ACHN (cell line): ENCODE measurements around the gene GPR157.

Experiments used
- DNase-seq: peaks from one replicate; pipeline ENCODE4 v3.0.0-alpha.2; 2015
- in situ Hi-C: cut with HindIII; loops from 2 replicates; pipeline ENCODE4 v1.10.0; 2017; ENCODE audit warnings: low sequenced_read_pairs, low pct_ligation_motif_present, low pct_unique_long_range_greater_than_20kb

Gene GPR157

GRCh38 chr1:9052272-9053049, 76.4 kb downstream of the GPR157 start:
- DNase-seq = no peak
- in situ Hi-C loops = no loop called here

GRCh38 chr1:9051379-9051778, 77.5 kb downstream of the GPR157 start:
- in situ Hi-C loops = no loop called here
- no peak for DNase-seq

- in situ Hi-C loops = no loop called here
- no peak for DNase-seq
These were observed 78.1 kb downstream of the GPR157 start for GRCh38 chr1:9050803-9051202.
